Testis (tissue), 3 donors: ENCODE measurements around the gene KIF1B. TPM values are rescaled to one million over a fixed set of nuclear protein-coding genes. Genes with fewer than 3 reads are reported as not detected.
A peak's percentile ranks its signal among the peaks of the same experiment; 100 is the strongest.
"Not testable (repeated sequence)": the region's sequence is repeated elsewhere in the genome, so short reads cannot be mapped to it uniquely, and the experiment has no call there.

Experiments used
- DNase-seq: peaks from one replicate; pipeline ENCODE4 v3.0.0-alpha.2; 2019
- H3K27ac ChIP-seq, 2 donors: fragments of 200-600 bp; sonication (generic); one replicate each; pipeline ENCODE4 v1.5.1; 2019
- H3K27me3 ChIP-seq: fragments of 200-600 bp; sonication (generic); one replicate; pipeline ENCODE4 v1.5.1; 2019
- H3K36me3 ChIP-seq: fragments of 200-600 bp; sonication (generic); one replicate; pipeline ENCODE4 v1.5.1; 2017; ENCODE audit warnings: low read depth; ENCODE audit errors: missing control alignments
- H3K4me1 ChIP-seq: fragments of 200-600 bp; sonication (generic); one replicate; pipeline ENCODE4 v1.5.1; 2019
- H3K4me3 ChIP-seq, 2 donors: fragments of 200-600 bp; sonication (generic); one replicate each; pipeline ENCODE4 v1.5.1; 2017 to 2019
- H3K9me3 ChIP-seq: fragments of 200-600 bp; sonication (generic); one replicate; pipeline ENCODE4 v1.5.1; 2017
- CTCF ChIP-seq, 3 experiments: fragments of 450-650 bp in 2 of 3; fragments of 200-600 bp in 1 of 3; sonication (generic) in 1 of 3; IDR thresholded peaks; one replicate each; pipeline ENCODE4 v1.5.1; 2016 to 2019; ENCODE audit warnings: antibody characterized with exemption in 3 of 3, mild to moderate bottlenecking in 2 of 3, moderate library complexity in 1 of 3
- POLR2A ChIP-seq: fragments of 450-650 bp; IDR thresholded peaks from one replicate; pipeline ENCODE4 v1.6.1; 2017; ENCODE audit warnings: antibody characterized with exemption, mild to moderate bottlenecking, moderate library complexity
- WGBS, 2 donors: methylation state at CpG; one replicate each; pipeline ENCODE4 v1.1.5; 2018; 5-methylcytosine and 5-hydroxymethylcytosine counted together
- intact Hi-C: fragments of 100-400 bp; cut with DNase I; formaldehyde crosslinking; loops from one replicate; pipeline ENCODE4 v1.15.1; 2023; ENCODE audit warnings: low total_unique reads
- polyA plus RNA-seq: library from polyadenylated mRNA; stranded (reverse); fragments of 350-450 nt; fragmentation: Illumina TruSeq; extraction: RNeasy Lipid Tissue Mini Kit (QIAGEN cat#74804); gene quantifications from one replicate; pipeline ENCODE4 v1.2.3, GENCODE V29; 2014; ENCODE audit warnings: low read depth, low replicate concordance; ENCODE audit not compliant: insufficient read depth
- total RNA-seq, 2 donors: library from RNA; depleted of rRNA; stranded (reverse); fragments of >200 nt; gene quantifications; one replicate each; pipeline ENCODE4 v1.2.3, GENCODE V29; 2016

Gene KIF1B
- total and polyA plus RNA-seq, 3 donors from 2014 or later, result 64.5 to 119 (median 71.2) TPM

- Histone ChIP-seq H3K36me3 (no peaks in the 10 kb centered on the region), H3K4me3 (no peak overlapping the region), H3K27ac (peak overlapping the region in 1 of 2 donors; percentile 7), H3K27me3 (no peaks in the 10 kb centered on the region), H3K9me3 (no peaks in the 10 kb centered on the region), H3K4me1 (no peaks in the 10 kb centered on the region)
- TF ChIP-seq CTCF (IDR thresholded peaks at IDR 0.05), result no peak
- no peak for TF ChIP-seq POLR2A
- intact Hi-C loops, result no loop called here
- WGBS, 2 donors, result 85 to 92% methylated on average over 6 of the region's 6 CpGs
- no peak for DNase-seq
Measured at GRCh38 chr1:10415211-10415930, 205.0 kb downstream of the KIF1B start.

- H3K4me3 ChIP-seq, H3K27me3 ChIP-seq, H3K27ac ChIP-seq, DNase-seq, H3K9me3 ChIP-seq, H3K4me1 ChIP-seq, H3K36me3 ChIP-seq, intact Hi-C loops: not testable (repeated sequence)
- 98% methylated on average over 1 of the region's 1 CpG for WGBS, 2 donors
Measured at GRCh38 chr1:10415967-10416366, 205.6 kb downstream of the KIF1B start.

DNA sequence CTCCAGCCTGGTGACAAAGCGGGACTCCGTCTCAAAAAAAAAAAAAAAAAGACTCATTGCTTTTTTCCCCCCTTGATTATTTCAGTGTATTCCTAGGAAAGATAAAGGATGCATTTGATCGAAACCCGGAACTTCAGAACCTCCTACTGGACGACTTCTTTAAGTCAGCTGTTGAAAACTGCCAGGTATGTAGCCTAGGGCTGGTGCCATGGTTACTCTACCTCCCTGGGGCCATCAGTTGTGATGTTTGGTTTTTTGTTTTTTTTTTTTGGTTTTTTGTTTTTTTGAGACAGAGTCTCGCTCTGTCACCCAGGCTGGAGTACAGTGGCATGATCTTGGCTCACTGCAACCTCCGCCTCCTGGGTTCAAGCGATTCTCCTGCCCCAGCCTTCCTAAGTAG is 208.4 kb downstream of the KIF1B start:
- H3K4me3 ChIP-seq, DNase-seq, intact Hi-C loops, H3K4me1 ChIP-seq, H3K27ac ChIP-seq, H3K27me3 ChIP-seq, H3K36me3 ChIP-seq, H3K9me3 ChIP-seq: not testable (repeated sequence)
- 92 to 93% methylated on average over 8 of the region's 8 CpGs for WGBS, 2 donors

GRCh38 chr1:10419351-10419750 is 209.0 kb downstream of the KIF1B start:
- TF ChIP-seq CTCF (IDR thresholded peaks at IDR 0.05) (no peak), POLR2A (no peak)
- DNase-seq, result no peak
- no peaks in the 10 kb centered on the region for H3K9me3 ChIP-seq
- no peaks in the 10 kb centered on the region for H3K4me1 ChIP-seq
- intact Hi-C loops, result no loop called here
- no peak overlapping the region for H3K27ac ChIP-seq
- 91% methylated on average over 15 of the region's 15 CpGs for WGBS, 2 donors
- H3K4me3 ChIP-seq, result no peak overlapping the region
- H3K36me3 ChIP-seq, result no peaks in the 10 kb centered on the region
- H3K27me3 ChIP-seq, result no peaks in the 10 kb centered on the region

- 92 to 95% methylated on average over 5 of the region's 5 CpGs for WGBS, 2 donors
- Histone ChIP-seq H3K4me3 (no peak overlapping the region), H3K36me3 (no peaks in the 10 kb centered on the region), H3K27me3 (no peaks in the 10 kb centered on the region), H3K27ac (no peak overlapping the region), H3K4me1 (no peaks in the 10 kb centered on the region), H3K9me3 (no peaks in the 10 kb centered on the region)
- DNase-seq, result no peak
- intact Hi-C loops, result no loop called here
- TF ChIP-seq CTCF (IDR thresholded peaks at IDR 0.05) (no peak), POLR2A (no peak)
Measured at GRCh38 chr1:10421637-10422036, 211.3 kb downstream of the KIF1B start.

- H3K4me3 ChIP-seq, result no peak overlapping the region
- TF ChIP-seq POLR2A (no peak), CTCF (IDR thresholded peaks at IDR 0.05) (no peak)
- H3K4me1 ChIP-seq, result no peaks in the 10 kb centered on the region
- no peaks in the 10 kb centered on the region for H3K9me3 ChIP-seq
- peak; percentile 72 for DNase-seq
- H3K27me3 ChIP-seq, result no peaks in the 10 kb centered on the region
- intact Hi-C loops, result no loop called here
- H3K27ac ChIP-seq, result no peak overlapping the region
- WGBS, 2 donors, result 38 to 68% methylated on average over 8 to 9 of the region's 9 CpGs
- H3K36me3 ChIP-seq, result no peaks in the 10 kb centered on the region
Measured at GRCh38 chr1:10424034-10424433, 213.7 kb downstream of the KIF1B start.
